NCI-H524 (cell line): ENCODE measurements around the gene MT1B.
A peak's percentile ranks its signal among the peaks of the same experiment; 100 is the strongest.

ENCODE experiments used
- DNase-seq, 2 experiments: peaks; one replicate each; lab custom pipeline; 2025; lab: John Stamatoyannopoulos, UW

The MT1B gene

GRCh38 chr16:56651586-56651985 is at the start of gene MT1B:
MT1B (plus strand) TSS chr16:56651886; CDS start chr16:56651954, 68 bp downstream.
- no peak for DNase-seq

- DNase-seq = peak; percentile 43 to 79
These were observed 48.1 kb upstream of the MT1B start for GRCh38 chr16:56603589-56603988.

GRCh38 chr16:56604966-56605365 is 46.7 kb upstream of the MT1B start:
- no peak for DNase-seq

GRCh38 chr16:56605475-56605874 is 46.2 kb upstream of the MT1B start:
- no peak for DNase-seq

- no peak for DNase-seq
These were observed 45.6 kb upstream of the MT1B start for GRCh38 chr16:56606071-56606475.

- no peak for DNase-seq
These were observed 45.1 kb upstream of the MT1B start for GRCh38 chr16:56606476-56607108.

- no peak for DNase-seq
These were observed 44.5 kb upstream of the MT1B start for GRCh38 chr16:56607109-56607618.

- DNase-seq = no peak
These were observed 44.0 kb upstream of the MT1B start for GRCh38 chr16:56607675-56608042.

- DNase-seq = peak; percentile 94 to 95
These were observed 43.4 kb upstream of the MT1B start, which contains the start of gene MT2A for GRCh38 chr16:56608043-56608875. MT2A (plus strand) TSS chr16:56608584; CDS start chr16:56608656, 72 bp downstream.

- DNase-seq = peak; percentile 31 to 66
These were observed 42.7 kb upstream of the MT1B start for GRCh38 chr16:56608876-56609462.

GRCh38 chr16:56609463-56609921 is 42.2 kb upstream of the MT1B start:
- DNase-seq = peak in 1 of 2 experiments; percentile 57

GRCh38 chr16:56610017-56610608 is 41.6 kb upstream of the MT1B start:
- DNase-seq = no peak

- no peak for DNase-seq
These were observed 41.0 kb upstream of the MT1B start for GRCh38 chr16:56610609-56611111.

- no peak for DNase-seq
These were observed 40.3 kb upstream of the MT1B start for GRCh38 chr16:56611281-56611833.

- DNase-seq = no peak
These were observed 38.0 kb upstream of the MT1B start for GRCh38 chr16:56613706-56614105.

- no peak for DNase-seq
These were observed 37.1 kb upstream of the MT1B start for GRCh38 chr16:56614549-56614991.

GRCh38 chr16:56615353-56615752 is 36.3 kb upstream of the MT1B start:
- DNase-seq = no peak

GRCh38 chr16:56616608-56617211 is 35.0 kb upstream of the MT1B start:
- DNase-seq = no peak

- peak in 1 of 2 experiments; percentile 35 for DNase-seq
These were observed 34.2 kb upstream of the MT1B start for GRCh38 chr16:56617212-56618085.

GRCh38 chr16:56618138-56618537 is 33.5 kb upstream of the MT1B start:
- no peak for DNase-seq
